Progenitor cell of endocrine pancreas (in vitro differentiated cells): ENCODE data around the gene FN1. TPM values are rescaled to one million over a fixed set of nuclear protein-coding genes. Genes with fewer than 3 reads are reported as not detected.

ENCODE experiments used
- DNase-seq: peaks from one replicate; pipeline ENCODE4 v3.0.0; 2021; ENCODE audit warnings: low spot score; ENCODE audit not compliant: unreplicated experiment
- H3K27ac Mint-ChIP-seq: 2 replicates; pipeline ENCODE4 v1.8.0; 2021; ENCODE audit warnings: mild to moderate bottlenecking, moderate library complexity, mixed read lengths
- H3K27me3 Mint-ChIP-seq: 2 replicates; pipeline ENCODE4 v1.8.0; 2021; ENCODE audit warnings: mixed read lengths
- H3K36me3 Mint-ChIP-seq: 2 replicates; pipeline ENCODE4 v1.8.0; 2022; ENCODE audit warnings: mixed read lengths; ENCODE audit not compliant: insufficient read depth
- H3K4me1 Mint-ChIP-seq: 2 replicates; pipeline ENCODE4 v1.8.0; 2021; ENCODE audit warnings: low read depth, mixed read lengths
- H3K4me3 Mint-ChIP-seq: 2 replicates; pipeline ENCODE4 v1.8.0; 2021; ENCODE audit warnings: low read depth, mild to moderate bottlenecking, moderate library complexity, mixed read lengths
- H3K9me3 Mint-ChIP-seq: 2 replicates; pipeline ENCODE4 v1.8.0; 2021; ENCODE audit warnings: low read depth, mixed read lengths
- total RNA-seq: library from RNA; stranded (reverse); gene quantifications from 2 replicates; pipeline ENCODE4 v1.2.1, GENCODE V29; 2021
- TF ChIP-seq, protein P1 (sequence below): fragments of 200-600 bp; sonication (generic); IDR thresholded peaks from one replicate; pipeline ENCODE4 v1.5.0; 2021; ENCODE audit warnings: antibody characterized with exemption, mild to moderate bottlenecking; ENCODE audit not compliant: unreplicated experiment

FN1 gene
- total RNA-seq, 1 donor from 2014 or later, result 2,744 TPM

DNA sequence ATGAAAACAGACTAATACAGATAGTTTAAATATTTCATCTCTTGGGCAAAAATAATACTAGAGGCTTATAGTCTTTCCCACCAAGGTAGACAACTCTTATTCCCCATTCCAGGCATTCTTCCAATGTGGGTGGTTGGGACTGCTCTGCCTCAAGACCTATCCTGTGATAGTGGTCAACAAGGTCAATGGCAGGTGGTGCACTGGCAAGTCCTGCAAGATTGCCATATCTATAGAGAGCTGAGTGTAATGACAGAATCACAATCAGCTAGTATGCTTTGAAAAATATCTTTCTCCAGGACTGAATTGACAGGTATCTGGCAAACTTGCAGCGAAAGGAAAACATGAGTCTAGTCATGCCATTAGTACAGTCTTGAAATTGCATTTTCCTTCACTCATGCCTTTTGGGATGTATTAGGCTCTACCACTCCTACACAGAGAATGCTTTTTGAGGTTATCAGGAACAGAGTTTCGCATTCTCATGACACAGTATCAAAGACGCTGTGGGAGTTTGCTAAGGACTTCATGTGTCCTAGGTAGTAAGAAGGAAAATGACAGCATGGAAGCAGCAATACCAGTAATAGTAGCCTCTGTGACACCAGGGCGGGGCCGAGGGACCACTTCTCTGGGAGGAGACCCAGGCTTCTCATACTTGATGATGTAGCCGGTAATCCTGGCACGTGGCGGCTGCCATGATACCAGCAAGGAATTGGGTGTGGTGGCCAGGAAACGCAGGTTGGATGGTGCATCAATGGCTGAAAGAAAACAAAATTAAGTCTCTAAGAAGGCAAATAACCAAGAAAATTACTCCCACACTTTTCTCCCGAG lies 61.0 kb downstream of the FN1 start:
- no peak for DNase-seq
- peaks cover 71% of the 10 kb centered on the region for H3K36me3 Mint-ChIP-seq
- TF ChIP-seq, protein P1, sequence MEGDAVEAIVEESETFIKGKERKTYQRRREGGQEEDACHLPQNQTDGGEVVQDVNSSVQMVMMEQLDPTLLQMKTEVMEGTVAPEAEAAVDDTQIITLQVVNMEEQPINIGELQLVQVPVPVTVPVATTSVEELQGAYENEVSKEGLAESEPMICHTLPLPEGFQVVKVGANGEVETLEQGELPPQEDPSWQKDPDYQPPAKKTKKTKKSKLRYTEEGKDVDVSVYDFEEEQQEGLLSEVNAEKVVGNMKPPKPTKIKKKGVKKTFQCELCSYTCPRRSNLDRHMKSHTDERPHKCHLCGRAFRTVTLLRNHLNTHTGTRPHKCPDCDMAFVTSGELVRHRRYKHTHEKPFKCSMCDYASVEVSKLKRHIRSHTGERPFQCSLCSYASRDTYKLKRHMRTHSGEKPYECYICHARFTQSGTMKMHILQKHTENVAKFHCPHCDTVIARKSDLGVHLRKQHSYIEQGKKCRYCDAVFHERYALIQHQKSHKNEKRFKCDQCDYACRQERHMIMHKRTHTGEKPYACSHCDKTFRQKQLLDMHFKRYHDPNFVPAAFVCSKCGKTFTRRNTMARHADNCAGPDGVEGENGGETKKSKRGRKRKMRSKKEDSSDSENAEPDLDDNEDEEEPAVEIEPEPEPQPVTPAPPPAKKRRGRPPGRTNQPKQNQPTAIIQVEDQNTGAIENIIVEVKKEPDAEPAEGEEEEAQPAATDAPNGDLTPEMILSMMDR, result no peak
- H3K27me3 Mint-ChIP-seq, result no peaks in the 10 kb centered on the region
- no peaks in the 10 kb centered on the region for H3K9me3 Mint-ChIP-seq
- H3K27ac Mint-ChIP-seq, result peak overlapping the region; percentile 70
- peaks cover 10% of the 10 kb centered on the region for H3K4me1 Mint-ChIP-seq
- no peak overlapping the region for H3K4me3 Mint-ChIP-seq

DNA sequence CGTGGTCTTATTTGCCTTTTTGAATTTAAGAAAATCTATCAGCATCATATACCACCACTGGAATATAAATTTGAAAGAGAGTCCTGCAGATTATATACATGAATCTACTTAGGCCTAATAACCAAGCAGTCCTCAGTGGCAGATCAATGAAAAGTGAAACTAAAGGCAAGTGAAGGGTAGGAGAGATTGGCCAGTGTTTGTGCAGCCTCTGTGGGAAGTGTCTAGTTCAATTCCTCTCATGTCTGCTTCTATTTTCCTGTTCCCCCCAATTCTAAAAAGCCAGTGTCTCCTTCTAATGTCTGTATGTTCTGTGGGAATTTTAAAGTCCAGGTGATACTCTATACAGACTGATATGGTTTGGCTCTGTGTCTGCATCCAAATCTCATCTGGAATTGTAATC lies 61.9 kb downstream of the FN1 start:
- no peak for DNase-seq
- H3K4me1 Mint-ChIP-seq, result peaks cover 19% of the 10 kb centered on the region
- H3K36me3 Mint-ChIP-seq, result peaks cover 73% of the 10 kb centered on the region
- no peak overlapping the region for H3K4me3 Mint-ChIP-seq
- H3K27me3 Mint-ChIP-seq, result no peaks in the 10 kb centered on the region
- no peaks in the 10 kb centered on the region for H3K9me3 Mint-ChIP-seq
- TF ChIP-seq, protein P1, result no peak
- H3K27ac Mint-ChIP-seq, result peak overlapping the region; percentile 70

DNA sequence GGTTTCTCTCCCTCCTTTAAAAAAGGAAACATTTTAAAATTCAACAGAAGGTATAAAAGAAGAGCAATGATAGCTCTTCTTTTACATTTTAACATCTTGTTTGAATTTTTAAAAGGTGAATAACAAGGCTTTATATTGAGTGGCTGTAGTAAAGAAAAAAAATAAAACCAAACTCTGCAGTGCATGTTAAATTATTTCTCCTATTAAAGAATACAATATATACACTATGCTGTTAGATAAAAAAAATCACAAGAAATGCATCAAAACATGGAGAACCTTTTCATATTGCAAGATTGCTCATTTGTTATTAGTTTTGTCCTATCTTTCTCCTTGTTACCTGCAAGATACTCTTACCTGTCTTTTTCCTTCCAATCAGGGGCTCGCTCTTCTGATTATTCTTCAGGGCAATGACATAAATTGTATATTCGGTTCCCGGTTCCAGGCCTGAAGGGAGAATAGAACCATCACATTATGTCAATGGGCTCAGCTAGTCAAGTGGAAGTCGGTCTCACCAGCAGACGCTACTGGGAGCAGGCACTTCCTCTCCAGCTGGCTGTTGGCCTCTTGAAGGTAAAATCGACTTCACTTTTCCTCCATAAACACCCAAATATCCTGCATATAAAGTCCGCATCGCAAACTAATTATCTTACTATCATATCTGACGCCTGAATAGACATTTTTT lies 62.8 kb downstream of the FN1 start:
- H3K27me3 Mint-ChIP-seq, result no peaks in the 10 kb centered on the region
- peaks cover 20% of the 10 kb centered on the region for H3K4me1 Mint-ChIP-seq
- no peak overlapping the region for H3K4me3 Mint-ChIP-seq
- DNase-seq, result no peak
- H3K36me3 Mint-ChIP-seq, result peaks cover 67% of the 10 kb centered on the region
- H3K9me3 Mint-ChIP-seq, result no peaks in the 10 kb centered on the region
- TF ChIP-seq, protein P1, result no peak
- H3K27ac Mint-ChIP-seq, result no peak overlapping the region

DNA sequence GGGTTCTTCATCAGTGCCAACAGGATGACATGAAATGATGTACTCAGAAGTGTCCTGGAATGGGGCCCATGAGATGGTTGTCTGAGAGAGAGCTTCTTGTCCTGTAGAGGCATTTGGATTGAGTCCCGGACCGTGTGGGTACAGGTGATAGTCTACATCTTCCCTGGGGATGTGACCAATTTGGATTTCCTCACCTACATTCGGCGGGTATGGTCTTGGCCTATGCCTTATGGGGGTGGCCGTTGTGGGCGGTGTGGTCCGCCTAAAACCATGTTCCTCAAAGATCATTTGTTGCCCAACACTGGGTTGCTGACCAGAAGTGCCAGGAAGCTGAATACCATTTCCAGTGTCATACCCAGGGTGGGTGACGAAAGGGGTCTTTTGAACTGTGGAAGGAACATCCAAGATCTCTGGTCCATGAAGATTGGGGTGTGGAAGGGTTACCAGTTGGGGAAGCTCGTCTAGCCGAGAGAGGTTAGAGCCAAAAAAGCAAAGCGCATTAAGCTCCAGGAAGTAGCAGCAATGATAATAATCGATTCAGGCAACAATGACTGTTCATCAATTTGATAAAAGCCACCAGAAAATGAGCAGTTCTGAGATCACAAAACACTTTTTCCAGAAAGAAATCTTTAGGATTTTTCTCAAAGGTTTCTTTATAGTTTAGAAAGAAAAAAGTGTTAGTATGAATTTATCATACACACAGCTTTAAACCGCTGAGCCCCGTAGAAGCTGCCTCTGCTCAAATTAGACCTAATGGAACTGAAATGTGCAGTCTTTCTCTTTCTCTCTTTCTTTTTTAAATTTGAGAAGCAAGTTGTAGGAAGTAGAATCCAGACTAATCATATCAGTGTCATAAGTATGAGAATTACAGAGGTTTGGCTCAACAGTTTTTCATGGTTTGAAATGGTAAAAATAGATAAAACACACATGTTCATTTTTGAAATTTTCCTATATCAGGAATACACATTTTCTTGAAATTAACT lies 63.7 kb downstream of the FN1 start:
- no peak overlapping the region for H3K4me3 Mint-ChIP-seq
- H3K27me3 Mint-ChIP-seq, result no peaks in the 10 kb centered on the region
- H3K27ac Mint-ChIP-seq, result peak overlapping the region; percentile 23
- no peaks in the 10 kb centered on the region for H3K9me3 Mint-ChIP-seq
- TF ChIP-seq, protein P1, result no peak
- DNase-seq, result no peak
- H3K4me1 Mint-ChIP-seq, result peaks cover 20% of the 10 kb centered on the region
- peaks cover 68% of the 10 kb centered on the region for H3K36me3 Mint-ChIP-seq
